Measurements from ENCODE around the gene KRT33A.
A peak's percentile ranks its signal among the peaks of the same experiment; 100 is the strongest.

The KRT33A gene

GRCh38 chr17:41331606-41332005 is 19.0 kb downstream of the KRT33A start:
- no peak for DNase-seq (ENCODE audit: low read depth in 1 of 2, low spot score in 1 of 2)

DNA sequence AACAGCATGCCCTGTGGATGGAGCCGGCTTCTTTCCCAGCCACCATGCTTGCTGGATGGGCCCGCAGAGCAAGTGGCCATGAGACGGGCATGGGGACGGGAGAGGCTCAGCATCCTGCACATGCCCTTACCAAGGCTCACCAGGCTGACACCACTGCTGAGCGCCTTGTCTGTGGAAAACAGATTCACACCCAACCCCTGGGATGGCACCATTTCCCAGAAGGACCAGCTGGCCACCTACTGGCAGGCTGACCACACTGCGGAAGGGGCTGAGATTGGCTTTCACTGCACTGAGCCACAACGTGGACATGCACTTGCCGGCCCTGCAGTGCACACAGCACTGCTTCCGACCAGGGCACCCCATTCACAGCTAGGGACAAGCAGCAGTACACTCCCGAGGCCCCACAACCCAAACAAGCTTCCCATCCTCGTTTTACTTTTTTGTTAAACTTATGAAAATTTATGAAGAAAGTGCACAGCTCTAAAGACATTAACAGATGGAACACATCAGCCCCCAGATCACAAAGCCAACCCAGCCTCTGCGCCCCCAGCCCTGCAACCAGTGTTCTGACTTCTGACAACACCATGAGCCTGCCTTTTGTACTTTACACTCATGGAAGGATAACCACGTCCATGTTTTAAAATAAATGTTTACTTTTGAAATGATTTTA is 21.2 kb downstream of the KRT33A start:
- no peak for DNase-seq (ENCODE audit: low read depth in 1 of 2, low spot score in 1 of 2)

DNA sequence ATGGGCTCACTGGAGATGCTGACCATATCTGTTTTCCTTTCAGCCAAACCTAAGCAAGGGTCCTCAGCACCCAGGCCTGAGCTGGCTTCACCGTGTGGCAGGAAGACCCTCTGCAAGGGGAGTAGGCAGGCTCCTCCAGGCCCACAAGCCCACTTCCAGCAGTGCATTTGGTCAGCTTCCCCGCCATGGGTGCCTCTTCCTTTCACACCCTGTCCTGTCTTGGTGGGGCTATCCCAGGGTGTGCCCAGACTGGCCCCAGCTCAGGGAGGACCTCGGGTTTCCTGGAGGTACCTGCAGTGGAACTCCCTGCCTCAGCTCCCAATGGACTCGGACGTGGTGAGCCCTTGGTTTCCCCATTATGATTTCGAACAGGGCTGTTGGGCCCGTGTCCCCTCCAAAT is 22.4 kb downstream of the KRT33A start:
- no peak for DNase-seq (ENCODE audit: low read depth in 1 of 2, low spot score in 1 of 2)

- DNase-seq (ENCODE audit: low read depth in 1 of 2, low spot score in 1 of 2) = no peak
Measured at GRCh38 chr17:41327411-41328120, 23.1 kb downstream of the KRT33A start.

- no peak for DNase-seq (ENCODE audit: low read depth in 1 of 2, low spot score in 1 of 2)
Measured at GRCh38 chr17:41326173-41327145, 24.2 kb downstream of the KRT33A start.

- DNase-seq (ENCODE audit: low read depth in 1 of 2, low spot score in 1 of 2) = no peak
Measured at GRCh38 chr17:41325611-41326010, 25.0 kb downstream of the KRT33A start.

DNA sequence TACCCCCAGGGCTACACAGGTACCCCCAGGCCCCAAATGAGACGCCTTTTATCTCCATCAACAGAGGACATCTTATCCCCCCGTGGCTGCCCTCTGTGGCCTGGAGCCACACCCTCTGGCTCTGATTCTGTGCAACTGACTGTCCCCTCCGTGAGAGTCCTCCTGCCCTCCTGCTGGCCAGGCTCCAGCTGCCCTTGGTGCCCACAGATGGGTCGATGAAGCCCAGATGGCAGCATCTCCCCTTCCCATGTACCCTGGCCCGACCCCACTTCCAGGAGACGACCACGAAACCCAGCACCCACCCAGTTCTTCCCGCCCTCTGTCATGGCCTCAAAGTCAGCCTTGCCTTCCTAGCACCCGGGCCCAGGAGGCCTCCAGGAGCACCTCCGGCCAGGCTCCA is 25.5 kb downstream of the KRT33A start:
- no peak for DNase-seq (ENCODE audit: low read depth in 1 of 2, low spot score in 1 of 2)

- DNase-seq (ENCODE audit: low read depth in 1 of 2, low spot score in 1 of 2) = no peak
Measured at GRCh38 chr17:41324180-41325075, 26.2 kb downstream of the KRT33A start.

GRCh38 chr17:41322903-41323895 is 27.4 kb downstream of the KRT33A start:
- DNase-seq (ENCODE audit: low read depth in 1 of 2, low spot score in 1 of 2) = no peak

GRCh38 chr17:41322094-41322902 is 28.3 kb downstream of the KRT33A start:
- DNase-seq (ENCODE audit: low read depth in 1 of 2, low spot score in 1 of 2) = no peak

DNA sequence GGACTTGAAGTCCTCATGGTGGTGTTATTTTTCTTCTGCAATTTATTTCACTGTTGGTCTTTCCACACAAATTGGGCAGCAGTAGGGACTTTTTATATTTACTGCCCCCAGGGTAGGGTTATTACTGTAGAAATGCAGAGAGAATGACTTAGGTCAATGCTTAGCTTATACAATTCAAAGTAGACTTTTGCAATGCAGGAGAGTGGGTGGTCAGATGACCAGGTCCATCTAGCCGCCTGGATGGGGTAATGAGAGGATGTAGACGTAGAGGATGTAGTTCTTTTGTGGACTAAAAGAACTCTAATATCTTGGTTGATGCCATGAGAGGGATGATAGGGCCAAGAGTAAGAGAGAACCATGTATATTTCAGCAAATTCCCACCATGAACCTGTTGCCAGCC is 32.4 kb downstream of the KRT33A start:
- no peak for DNase-seq (ENCODE audit: low read depth in 1 of 2, low spot score in 1 of 2)

GRCh38 chr17:41315814-41316445 is 34.7 kb downstream of the KRT33A start:
- no peak for DNase-seq (ENCODE audit: low read depth in 1 of 2, low spot score in 1 of 2)

DNA sequence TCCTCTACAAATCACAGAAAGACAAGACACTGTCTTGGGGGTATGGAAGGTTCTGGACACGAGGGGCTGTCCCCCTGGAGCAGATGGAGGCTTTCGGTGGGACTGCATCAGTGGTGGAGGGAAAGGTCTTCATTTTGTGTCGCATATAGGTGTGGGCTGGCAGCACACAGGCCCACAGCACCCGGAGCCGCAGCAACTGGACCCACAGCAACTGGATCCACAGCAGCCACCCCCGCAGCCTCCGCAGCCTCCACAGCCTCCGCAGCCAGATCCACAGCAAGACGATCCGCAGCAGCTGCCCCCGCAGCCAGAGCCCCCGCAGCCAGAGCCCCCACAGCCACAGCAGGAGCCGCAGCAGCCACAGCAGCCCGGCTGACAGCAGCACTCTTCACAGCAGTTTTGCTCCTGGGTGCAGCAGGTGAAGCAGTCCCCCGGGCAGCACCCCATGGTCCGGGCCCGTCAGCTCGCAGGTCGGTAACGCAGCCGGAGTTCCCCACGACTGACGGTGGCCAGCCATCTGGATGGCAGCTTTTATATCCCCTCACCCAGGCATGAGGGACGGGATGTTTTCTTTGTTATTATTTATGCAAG is 35.3 kb downstream of the KRT33A start, which contains the start of gene KRTAP17-1:
Gene KRTAP17-1, minus strand, starts transcription at position 507 of the 591 bp plus-strand sequence. Its CDS starts 60 bp downstream, at position 447.
- no peak for DNase-seq (ENCODE audit: low read depth in 1 of 2, low spot score in 1 of 2)

DNA sequence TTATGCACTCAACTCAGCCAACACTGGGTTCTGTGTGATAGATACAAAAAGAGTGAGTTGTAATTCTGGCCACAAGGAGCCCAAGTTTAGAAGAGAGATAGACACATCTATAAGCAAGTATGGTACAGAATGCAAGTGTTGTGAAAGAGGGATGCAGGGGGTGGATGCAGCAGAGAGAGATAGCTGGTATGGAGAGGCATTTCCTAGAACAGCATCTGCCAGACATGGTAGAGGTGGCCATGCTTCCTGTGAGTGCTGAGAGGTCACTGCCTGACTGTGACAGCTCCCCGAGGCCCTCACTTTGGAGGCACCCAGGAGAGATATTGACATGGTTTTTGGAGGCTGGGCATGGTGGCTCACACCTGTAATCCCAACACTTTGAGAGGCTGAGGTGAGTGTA is 39.5 kb downstream of the KRT33A start:
- no peak for DNase-seq (ENCODE audit: low read depth in 1 of 2, low spot score in 1 of 2)

DNA sequence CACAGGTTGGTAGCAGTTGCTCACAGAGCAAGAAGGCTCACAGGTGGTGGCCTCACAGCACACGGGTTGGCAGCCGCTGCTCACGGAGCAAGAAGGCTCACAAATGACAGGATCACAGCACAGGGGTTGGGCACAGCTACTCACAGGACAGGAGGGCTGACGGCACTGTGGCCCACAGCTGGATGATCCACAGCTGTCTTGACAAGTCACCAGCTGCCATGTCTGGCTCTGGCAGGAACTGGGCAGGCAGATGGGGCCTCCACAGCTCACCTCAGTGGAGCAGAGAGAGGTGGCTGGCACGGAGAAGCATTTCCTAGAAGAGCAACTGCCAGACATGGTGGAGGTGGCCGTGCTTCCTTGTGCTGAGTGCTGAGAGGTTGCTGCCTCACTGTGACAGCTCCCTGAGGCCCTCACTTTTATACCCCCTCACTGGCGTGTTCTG is 41.7 kb downstream of the KRT33A start, which contains the start of gene KRTAP16-1:
Gene KRTAP16-1, minus strand, starts transcription at position 392 of the 442 bp plus-strand sequence. Its CDS starts 56 bp downstream, at position 336.
- peak in 1 of 2 donors; percentile 40 for DNase-seq (ENCODE audit: low read depth in 1 of 2, low spot score in 1 of 2)

GRCh38 chr17:41308251-41308917 is 42.2 kb downstream of the KRT33A start:
- DNase-seq (ENCODE audit: low read depth in 1 of 2, low spot score in 1 of 2) = peak in 1 of 2 donors; percentile 71

DNA sequence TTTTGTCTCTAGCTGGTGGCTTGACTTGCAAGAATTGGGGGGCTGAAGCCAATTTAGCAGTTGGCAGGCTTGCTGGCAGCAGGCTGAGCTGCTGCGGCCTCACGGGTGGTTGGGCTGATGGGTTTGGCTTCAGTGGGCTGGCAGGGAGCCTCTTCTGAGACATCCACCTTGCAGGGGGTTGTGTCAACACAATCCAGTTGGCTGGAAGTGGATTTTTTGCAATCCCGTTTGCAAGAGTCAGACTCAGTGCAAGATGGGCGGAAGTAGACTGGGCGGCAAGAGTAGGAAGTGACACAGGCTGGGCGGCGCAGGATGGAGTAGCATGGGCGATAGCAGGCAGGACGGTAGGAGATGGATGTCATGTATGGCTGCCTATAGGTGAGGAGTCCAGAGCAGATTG is 43.0 kb downstream of the KRT33A start:
- DNase-seq (ENCODE audit: low read depth in 1 of 2, low spot score in 1 of 2) = no peak

Data from stimulated activated CD4-positive, alpha-beta T cell treated with anti-CD3 and anti-CD28 coated beads, Interleukin-15, amount 100 ng/mL, for 1 hour (primary cell).